Measurements from ENCODE around the gene GIGYF2. TPM values are rescaled to one million over a fixed set of nuclear protein-coding genes. Genes with fewer than 3 reads are reported as not detected.
A peak's percentile ranks its signal among the peaks of the same experiment; 100 is the strongest.

The GIGYF2 gene
- total and polyA plus RNA-seq, 2 of the 13 experiments (the other 11 are each of a cell fraction or from before 2014, with no cell fraction given): 44.9 to 73.5 TPM

DNA sequence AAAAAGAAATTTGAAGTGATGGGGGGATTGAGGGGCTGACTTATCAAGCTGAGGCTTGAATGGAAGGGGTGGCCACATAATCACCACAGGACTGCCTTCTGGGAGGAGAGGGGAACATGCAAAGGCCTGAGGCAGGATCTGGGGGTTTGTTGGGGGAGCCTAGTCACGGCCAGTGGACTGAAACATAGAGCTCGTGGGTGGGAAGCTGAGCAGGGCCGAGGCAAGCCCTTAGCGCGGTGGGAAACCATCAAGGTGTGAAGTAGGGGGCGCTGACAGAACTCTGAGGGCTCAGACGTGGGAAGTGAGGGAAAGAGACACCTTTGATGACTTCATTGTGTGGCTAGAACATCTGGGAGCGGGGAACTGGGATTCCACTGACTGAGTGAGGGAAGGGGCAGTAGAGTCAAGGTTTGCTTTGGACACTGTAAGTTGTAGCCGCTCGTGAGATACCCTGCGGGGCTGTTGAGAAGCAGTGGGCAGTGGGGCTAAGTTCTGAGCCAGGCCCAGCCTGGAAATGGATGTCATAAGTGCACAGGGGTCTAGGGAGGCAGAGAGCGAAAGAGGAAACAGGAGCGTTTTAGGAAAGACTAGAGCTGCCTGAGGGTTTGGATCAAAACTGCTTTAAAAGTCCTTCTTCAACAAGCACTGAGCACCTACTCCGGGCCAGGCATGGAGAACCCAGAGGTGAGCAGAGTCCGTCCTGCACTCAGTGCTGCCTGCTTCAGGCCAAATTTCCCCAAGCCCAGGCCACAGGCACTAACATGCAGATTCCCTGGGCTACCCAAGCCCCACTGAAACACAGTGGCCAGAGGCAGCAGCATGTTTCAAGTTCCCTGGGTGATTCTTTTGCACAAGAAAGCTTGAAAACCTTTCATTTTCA is 172.2 kb downstream of the GIGYF2 start (continued):
- TF ChIP-seq, protein P1, sequence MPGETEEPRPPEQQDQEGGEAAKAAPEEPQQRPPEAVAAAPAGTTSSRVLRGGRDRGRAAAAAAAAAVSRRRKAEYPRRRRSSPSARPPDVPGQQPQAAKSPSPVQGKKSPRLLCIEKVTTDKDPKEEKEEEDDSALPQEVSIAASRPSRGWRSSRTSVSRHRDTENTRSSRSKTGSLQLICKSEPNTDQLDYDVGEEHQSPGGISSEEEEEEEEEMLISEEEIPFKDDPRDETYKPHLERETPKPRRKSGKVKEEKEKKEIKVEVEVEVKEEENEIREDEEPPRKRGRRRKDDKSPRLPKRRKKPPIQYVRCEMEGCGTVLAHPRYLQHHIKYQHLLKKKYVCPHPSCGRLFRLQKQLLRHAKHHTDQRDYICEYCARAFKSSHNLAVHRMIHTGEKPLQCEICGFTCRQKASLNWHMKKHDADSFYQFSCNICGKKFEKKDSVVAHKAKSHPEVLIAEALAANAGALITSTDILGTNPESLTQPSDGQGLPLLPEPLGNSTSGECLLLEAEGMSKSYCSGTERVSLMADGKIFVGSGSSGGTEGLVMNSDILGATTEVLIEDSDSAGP (CRISPR knock-in tag; IDR thresholded peaks at IDR 0.05; ENCODE audit: borderline replicate concordance): peak; percentile 52; the same call in 1 of the 2 replicates
- no peak for TF ChIP-seq RBAK (CRISPR knock-in tag; IDR thresholded peaks at IDR 0.05)
- TF ChIP-seq, protein P2, sequence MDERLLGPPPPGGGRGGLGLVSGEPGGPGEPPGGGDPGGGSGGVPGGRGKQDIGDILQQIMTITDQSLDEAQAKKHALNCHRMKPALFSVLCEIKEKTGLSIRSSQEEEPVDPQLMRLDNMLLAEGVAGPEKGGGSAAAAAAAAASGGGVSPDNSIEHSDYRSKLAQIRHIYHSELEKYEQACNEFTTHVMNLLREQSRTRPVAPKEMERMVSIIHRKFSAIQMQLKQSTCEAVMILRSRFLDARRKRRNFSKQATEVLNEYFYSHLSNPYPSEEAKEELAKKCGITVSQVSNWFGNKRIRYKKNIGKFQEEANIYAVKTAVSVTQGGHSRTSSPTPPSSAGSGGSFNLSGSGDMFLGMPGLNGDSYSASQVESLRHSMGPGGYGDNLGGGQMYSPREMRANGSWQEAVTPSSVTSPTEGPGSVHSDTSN (CRISPR knock-in tag; IDR thresholded peaks at IDR 0.05): no peak
- TF ChIP-seq, protein P3, sequence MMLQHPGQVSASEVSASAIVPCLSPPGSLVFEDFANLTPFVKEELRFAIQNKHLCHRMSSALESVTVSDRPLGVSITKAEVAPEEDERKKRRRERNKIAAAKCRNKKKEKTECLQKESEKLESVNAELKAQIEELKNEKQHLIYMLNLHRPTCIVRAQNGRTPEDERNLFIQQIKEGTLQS (CRISPR knock-in tag; IDR thresholded peaks at IDR 0.05): no peak
- no peak for TF ChIP-seq ATF7-NPFF (CRISPR knock-in tag; IDR thresholded peaks at IDR 0.05; ENCODE audit: low read depth)
- no peak for TF ChIP-seq DNMT1 (CRISPR knock-in tag; IDR thresholded peaks at IDR 0.05)
- peak; percentile 41; the same call in 1 of the 2 replicates for TF ChIP-seq TAF1 (CRISPR knock-in tag; IDR thresholded peaks at IDR 0.05)
- no peak for TF ChIP-seq ZNF431 (CRISPR knock-in tag; IDR thresholded peaks at IDR 0.05; ENCODE audit: borderline replicate concordance, low read depth)
- TF ChIP-seq, protein P4, sequence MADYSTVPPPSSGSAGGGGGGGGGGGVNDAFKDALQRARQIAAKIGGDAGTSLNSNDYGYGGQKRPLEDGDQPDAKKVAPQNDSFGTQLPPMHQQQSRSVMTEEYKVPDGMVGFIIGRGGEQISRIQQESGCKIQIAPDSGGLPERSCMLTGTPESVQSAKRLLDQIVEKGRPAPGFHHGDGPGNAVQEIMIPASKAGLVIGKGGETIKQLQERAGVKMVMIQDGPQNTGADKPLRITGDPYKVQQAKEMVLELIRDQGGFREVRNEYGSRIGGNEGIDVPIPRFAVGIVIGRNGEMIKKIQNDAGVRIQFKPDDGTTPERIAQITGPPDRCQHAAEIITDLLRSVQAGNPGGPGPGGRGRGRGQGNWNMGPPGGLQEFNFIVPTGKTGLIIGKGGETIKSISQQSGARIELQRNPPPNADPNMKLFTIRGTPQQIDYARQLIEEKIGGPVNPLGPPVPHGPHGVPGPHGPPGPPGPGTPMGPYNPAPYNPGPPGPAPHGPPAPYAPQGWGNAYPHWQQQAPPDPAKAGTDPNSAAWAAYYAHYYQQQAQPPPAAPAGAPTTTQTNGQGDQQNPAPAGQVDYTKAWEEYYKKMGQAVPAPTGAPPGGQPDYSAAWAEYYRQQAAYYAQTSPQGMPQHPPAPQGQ (CRISPR knock-in tag; IDR thresholded peaks at IDR 0.05; ENCODE audit: borderline replicate concordance): no peak
- peak; percentile 50; the same call in 1 of the 2 replicates for TF ChIP-seq NFKB2 (CRISPR knock-in tag; IDR thresholded peaks at IDR 0.05; ENCODE audit: borderline replicate concordance)
- TF ChIP-seq FOXO1 (CRISPR knock-in tag; IDR thresholded peaks at IDR 0.05): 0 out of 2 replicates have a peak, but pooled peaks have one; percentile 4
- no peak for TF ChIP-seq MEIS2 (CRISPR knock-in tag; IDR thresholded peaks at IDR 0.05)
- no peak for TF ChIP-seq ZNF552 (CRISPR knock-in tag; IDR thresholded peaks at IDR 0.05; ENCODE audit: borderline replicate concordance)
- TF ChIP-seq RAD21 (CRISPR knock-in tag; IDR thresholded peaks at IDR 0.05): 0 out of 2 replicates have a peak, but pooled peaks have one; percentile 42
- TF ChIP-seq, protein P5, sequence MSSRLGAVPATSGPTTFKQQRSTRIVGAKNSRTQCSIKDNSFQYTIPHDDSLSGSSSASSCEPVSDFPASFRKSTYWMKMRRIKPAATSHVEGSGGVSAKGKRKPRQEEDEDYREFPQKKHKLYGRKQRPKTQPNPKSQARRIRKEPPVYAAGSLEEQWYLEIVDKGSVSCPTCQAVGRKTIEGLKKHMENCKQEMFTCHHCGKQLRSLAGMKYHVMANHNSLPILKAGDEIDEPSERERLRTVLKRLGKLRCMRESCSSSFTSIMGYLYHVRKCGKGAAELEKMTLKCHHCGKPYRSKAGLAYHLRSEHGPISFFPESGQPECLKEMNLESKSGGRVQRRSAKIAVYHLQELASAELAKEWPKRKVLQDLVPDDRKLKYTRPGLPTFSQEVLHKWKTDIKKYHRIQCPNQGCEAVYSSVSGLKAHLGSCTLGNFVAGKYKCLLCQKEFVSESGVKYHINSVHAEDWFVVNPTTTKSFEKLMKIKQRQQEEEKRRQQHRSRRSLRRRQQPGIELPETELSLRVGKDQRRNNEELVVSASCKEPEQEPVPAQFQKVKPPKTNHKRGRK (CRISPR knock-in tag; IDR thresholded peaks at IDR 0.05): peak; percentile 2; the same call in 1 of the 2 replicates
- TF ChIP-seq ZKSCAN1 (IDR thresholded peaks at IDR 0.05; ENCODE audit: low read length): no peak
- 0 out of 2 replicates have a peak, but pooled peaks have one; percentile 44 for TF ChIP-seq GTF3A (CRISPR knock-in tag; conservative IDR thresholded peaks at IDR 0.05)
- TF ChIP-seq, protein P6, sequence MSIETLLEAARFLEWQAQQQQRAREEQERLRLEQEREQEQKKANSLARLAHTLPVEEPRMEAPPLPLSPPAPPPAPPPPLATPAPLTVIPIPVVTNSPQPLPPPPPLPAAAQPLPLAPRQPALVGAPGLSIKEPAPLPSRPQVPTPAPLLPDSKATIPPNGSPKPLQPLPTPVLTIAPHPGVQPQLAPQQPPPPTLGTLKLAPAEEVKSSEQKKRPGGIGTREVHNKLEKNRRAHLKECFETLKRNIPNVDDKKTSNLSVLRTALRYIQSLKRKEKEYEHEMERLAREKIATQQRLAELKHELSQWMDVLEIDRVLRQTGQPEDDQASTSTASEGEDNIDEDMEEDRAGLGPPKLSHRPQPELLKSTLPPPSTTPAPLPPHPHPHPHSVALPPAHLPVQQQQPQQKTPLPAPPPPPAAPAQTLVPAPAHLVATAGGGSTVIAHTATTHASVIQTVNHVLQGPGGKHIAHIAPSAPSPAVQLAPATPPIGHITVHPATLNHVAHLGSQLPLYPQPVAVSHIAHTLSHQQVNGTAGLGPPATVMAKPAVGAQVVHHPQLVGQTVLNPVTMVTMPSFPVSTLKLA (IDR thresholded peaks at IDR 0.05): no peak
- no peak for TF ChIP-seq ZNF577 (CRISPR knock-in tag; IDR thresholded peaks at IDR 0.05; ENCODE audit: borderline replicate concordance, low read depth)
- peak; percentile 65 for TF ChIP-seq ZEB1 (IDR thresholded peaks at IDR 0.05; ENCODE audit: insufficient replicate concordance, low read depth)
